Hindlimb muscle (tissue), 1 donor: ENCODE data around the gene SPINK1. TPM values are rescaled to one million over a fixed set of nuclear protein-coding genes. Genes with fewer than 3 reads are reported as not detected.
A peak's percentile ranks its signal among the peaks of the same experiment; 100 is the strongest.
"Not testable (repeated sequence)": the region's sequence is repeated elsewhere in the genome, so short reads cannot be mapped to it uniquely, and the experiment has no call there.

Experiments
- DNase-seq: peaks from one replicate; pipeline ENCODE4 v3.0.0-alpha.2; 2013
- polyA plus RNA-seq: library from polyadenylated mRNA; unstranded; fragments of 120-200 nt; gene quantifications from one replicate; pipeline ENCODE4 v1.2.1, GENCODE V29; 2013; ENCODE audit not compliant: insufficient read length

SPINK1 gene, protein sequence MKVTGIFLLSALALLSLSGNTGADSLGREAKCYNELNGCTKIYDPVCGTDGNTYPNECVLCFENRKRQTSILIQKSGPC
- not detected for polyA plus RNA-seq

DNA sequence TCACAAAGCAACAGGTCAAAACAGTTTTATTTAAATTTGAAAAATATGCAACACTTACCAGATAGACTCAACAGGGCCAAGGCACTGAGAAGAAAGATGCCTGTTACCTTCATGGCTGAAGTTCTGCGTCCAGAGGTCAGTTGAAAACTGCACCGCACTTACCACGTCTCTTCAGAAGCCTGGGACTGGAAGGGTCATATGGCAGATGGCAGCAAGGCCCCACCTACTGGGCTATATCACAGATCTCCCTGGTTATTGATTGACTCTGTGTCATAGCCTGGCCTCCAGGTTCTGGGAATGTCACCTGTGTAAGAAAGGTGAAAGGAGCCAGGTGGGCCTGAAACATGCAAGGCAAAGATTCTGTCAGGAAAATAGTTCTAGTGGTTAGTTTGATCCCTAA lies at the start of gene SPINK1:
Gene SPINK1, minus strand, starts transcription at position 207 of the 400 bp plus-strand sequence. Its CDS starts 94 bp downstream, at position 113.
- no peak for DNase-seq

DNA sequence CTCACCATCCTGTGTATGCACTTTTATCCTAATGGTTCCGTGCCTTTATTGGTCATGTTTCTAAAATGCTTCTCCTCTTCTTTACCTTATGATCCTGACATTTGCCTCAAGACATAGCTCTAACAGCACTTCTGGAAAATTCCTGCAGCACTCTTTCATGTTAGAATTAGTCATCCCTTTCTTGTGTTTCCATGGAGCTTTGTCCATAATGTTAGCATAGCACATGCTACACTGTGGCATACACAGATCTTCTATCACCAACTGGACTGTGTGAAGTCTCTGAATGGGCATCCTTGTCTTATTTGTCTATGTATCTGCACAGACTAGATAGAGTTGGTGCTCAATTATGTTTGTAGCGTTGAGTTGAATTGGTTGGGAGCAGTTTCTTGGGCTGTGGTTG lies 49.0 kb upstream of the SPINK1 start:
- no peak for DNase-seq

DNA sequence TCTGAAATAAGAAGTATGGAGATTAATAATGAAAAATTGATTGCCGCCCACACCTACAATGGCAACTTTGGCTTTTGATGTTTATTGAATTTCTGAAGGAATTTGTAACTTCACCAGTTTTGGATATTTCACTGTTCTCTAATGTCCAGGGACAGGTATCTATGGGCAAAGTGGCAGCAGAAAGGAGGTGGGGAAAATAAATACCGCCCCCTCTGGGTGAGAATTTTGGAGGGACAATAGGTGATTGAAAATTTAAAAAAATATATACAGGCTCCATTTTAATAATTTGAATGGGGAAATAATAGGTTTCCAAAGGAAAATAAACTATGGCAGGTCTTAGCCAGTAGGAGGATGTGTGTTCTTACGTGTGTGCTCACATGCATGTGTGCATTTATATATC lies 48.3 kb upstream of the SPINK1 start:
- DNase-seq = no peak

DNA sequence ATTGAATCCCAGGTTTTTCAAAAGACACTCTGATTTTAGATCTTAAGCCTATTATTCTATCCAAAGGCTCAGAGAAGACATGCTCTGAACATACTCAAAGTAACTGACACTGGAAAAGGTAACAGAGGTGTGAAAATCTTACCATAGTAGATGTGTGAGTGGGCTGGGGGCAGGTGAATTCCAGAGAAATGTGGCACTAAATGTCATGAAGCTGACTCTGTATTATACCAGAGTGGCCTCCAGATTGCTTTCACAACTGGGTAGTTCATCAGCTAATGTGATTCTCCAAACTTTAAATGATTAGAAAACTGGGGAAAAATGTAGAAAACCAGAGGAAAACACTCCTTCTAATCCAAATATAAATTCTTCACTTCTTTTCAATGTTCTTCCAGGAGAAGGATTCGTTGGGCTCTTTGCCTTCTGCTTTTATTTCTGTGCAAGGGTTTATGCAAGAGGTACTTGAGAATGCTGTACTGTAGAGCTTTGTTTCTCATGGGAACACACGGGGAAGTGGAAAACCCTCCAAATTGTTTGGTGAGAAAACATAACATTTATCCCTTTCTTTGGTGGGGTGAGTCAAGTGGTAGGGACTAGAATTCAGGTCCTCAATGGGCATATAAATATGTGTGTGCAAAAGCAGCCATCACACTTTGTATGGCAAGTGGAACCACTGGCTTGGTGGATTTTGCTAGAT lies 46.7 kb upstream of the SPINK1 start, which contains the start of gene SCGB3A2:
Gene SCGB3A2, plus strand, starts transcription at position 646 of the 694 bp plus-strand sequence. CDS start 93 bp downstream, outside the sequence.
- DNase-seq = no peak

DNA sequence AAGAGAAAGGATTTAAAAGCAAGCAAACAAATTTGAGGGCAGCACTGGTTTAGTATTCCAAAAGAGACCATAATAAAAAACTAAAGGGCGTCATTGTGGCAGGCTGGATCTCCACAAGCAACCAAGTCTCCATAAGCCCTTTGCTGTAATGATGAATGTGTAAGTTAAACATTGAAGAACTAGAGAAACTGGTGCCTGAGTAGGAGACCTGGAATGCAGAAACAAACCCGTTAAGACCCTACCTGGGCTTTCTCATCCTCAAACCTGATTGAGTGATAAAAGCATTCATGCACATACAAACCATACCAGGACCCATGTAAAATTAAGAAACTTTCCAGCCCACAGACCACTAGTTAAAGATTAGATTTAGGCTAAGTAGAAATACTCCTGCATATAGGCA lies 45.2 kb upstream of the SPINK1 start:
- DNase-seq = no peak

DNA sequence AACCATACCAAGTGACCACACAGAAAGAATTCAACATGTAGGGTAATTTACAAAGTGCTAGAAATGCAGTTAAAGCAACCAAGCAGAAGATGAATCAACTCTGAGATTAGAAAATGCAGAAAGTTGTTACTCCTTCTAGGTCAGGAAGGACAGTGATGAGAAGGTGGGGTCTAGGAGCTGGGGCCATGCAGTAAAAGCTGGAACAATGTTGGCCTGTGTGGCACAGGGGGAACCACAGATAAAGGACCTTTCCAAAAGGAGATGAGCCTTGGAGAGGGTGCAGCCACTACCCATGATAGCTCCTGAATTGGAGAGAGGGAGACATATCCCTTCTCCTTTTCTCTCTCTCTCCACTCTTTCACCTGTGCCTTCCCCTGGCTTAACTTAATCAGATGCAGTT lies 44.7 kb upstream of the SPINK1 start:
- no peak for DNase-seq

DNA sequence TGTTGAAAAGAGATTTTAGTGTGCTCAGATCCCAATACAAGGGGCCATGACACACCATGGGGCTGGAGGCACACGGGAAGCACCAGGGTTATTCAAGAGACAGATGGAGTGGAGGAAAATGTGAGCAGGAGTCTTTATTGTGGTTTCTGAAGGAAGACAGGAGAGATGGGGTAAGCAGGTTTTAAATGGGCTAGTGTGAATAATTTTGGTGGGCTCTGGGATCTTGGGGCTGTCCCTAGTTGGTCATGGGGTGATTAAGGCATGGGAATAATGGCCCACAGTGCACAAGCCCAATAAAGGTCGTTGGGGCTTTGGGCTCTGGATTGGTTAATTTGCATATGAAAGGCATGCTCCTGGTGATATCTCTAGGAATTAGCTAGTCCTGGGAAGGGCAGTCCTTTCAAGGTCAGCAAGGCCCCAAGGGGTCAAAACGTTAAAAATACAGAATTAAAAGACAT lies 43.5 kb upstream of the SPINK1 start:
- no peak for DNase-seq

DNA sequence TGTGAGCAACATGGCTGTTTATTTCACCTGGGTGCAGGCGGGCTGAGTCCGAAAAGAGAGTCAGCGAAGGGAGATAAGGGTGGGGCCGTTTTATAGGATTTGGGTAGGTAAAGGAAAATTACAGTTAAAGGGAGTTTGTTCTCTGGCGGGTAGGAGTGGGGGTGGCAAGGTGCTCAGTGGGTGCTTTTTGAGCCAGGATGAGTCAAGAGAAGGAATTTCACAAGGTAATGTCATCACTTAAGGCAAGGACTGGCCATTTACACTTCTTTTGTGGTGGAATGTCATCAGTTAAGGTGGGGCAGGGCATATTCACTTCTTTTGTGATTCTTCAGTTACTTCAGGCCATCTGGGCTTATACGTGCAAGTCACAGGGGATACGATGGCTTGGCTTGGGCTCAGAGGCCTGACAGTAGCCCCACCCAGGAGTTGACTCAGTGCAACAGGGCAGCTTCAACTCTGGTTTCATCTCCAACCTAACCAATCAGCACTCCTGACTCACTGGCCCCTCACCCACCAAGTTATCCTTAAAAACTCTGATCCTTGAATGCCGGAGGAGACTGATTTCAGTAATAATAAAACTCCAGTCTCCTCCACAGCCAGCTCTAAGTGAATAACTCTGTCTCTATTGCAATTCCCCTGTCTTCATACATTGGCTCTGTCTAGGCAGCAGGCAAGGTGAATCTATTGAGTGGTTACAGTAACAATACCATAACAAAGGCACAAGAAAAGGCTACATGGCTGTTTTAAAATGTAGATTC lies 42.8 kb upstream of the SPINK1 start:
- not testable (repeated sequence) for DNase-seq

DNA sequence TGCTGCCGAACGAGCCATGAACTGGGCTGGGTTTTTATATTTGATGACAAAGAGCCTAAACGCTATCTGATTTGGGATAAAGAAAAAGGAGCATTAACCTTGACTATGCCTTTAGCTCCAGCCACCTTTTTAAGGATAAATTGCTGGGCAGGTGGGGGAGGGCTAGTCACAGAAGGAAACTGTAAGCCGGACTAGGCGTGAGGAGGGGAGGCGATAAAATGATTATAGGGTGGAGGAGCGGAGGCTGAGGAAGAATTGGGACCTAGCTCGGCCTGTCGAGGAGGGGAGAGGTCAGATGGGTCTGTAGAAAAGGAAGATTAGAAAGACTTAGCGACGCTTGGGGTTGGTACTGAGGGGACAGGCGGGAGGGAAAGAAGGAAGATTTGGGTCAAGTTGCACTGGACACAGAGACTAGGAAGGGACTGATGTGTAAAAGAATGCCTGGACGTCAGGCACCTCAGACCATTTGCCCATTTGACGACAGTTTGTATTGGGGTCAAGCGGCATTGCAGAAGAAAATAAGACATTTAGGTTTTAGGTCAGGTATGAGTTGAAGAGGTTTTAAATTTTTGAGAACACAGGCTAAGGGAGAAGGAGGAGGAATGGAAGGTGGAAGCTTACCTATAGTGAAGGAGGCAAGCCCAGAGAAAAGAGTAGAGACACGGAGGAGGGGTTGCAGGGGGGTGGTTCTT lies 41.4 kb upstream of the SPINK1 start:
- not testable (repeated sequence) for DNase-seq

DNA sequence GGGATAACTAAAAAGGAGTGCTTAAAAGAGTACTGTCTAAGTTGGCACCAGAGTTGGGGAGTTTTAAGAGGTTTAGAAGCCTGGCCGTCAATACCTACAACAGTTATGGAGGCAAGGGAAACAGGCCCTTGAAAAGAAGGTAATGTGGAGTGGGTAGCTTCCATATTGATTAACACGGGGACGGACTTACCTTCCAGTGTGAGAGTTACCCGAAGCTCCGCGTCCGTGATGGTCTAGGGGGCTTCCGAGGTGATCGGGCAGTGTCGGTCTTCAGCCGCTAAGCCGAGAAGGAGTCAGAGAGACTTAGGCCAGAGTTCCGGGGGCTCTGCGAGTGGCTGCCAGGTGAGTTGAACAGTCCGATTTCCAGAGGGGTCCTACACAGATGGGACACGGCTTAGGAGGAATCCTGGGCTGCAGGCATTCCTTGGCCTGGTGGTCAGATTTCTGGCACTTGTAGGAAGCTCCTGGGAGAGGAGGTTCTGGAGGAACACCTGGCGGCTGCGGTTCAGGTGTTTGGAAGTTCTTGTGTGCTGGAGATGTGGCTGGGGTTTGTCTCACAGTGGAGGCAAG lies 40.6 kb upstream of the SPINK1 start:
- DNase-seq = not testable (repeated sequence)

DNA sequence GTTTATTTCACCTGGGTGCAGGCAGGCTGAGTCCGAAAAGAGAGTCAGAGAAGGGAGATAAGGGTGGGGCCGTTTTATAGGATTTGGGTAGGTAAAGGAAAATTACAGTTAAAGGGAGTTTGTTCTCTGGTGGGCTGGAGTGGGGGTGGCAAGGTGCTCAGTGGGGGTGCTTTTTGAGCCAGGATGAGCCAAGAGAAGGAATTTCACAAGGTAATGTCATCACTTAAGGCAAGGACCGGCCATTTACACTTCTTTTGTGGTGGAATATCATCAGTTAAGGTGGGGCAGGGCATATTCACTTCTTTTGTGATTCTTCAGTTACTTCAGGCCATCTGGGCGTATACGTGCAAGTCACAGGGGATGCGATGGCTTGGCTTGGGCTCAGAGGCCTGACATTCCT lies 38.4 kb upstream of the SPINK1 start:
- DNase-seq = not testable (repeated sequence)

DNA sequence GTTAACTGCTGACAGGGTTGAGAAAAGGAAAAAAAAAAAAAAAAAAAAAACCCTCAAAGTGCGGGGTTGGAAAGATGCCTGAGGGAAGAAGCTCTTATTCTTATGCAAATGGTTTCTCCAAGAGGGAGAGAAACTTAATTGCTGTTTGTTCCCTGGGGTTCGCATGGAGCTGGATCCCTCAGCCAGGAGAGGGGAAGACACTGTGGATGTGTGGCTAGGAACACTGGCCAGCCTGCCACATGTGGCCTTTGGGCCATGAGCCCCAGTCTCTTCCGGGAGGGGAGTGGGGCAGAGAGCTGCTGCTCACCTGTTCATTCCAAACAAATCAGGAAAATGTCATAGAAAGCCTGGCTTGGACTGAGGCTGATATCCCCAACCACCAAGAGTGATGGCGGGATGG lies 37.6 kb upstream of the SPINK1 start:
- no peak for DNase-seq

DNA sequence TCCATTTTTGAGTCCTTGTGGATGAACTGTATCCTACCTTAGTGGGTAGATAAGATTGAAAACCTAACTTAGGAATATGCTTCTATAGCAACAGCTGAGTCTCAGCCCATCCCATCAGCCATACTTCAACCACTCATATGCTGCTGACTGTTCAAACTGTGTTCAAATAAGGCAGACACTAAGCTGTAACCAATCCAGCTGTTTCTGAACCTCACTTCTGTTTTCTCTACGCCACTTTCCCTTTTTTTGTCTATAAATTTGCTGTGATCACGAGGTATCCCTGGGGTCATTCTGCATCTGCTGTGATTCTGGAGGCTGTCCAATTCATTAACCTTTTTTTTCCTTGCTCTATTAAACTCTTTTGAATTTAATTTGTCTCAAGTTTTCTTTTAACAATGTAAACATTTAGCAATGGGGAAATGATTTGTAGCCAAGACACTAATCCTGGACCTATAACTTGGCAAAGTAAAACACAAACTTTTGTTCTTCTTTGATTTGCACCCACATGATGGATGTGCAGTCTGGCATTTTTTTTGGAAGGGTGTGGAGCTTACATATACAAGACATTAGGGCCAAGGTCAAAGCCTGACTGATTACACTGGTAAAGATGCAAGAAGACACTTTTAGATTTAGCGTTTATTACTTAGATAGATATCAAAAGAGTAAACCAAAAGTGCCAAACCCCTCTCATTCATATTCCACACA lies 32.1 kb upstream of the SPINK1 start:
- no peak for DNase-seq

DNA sequence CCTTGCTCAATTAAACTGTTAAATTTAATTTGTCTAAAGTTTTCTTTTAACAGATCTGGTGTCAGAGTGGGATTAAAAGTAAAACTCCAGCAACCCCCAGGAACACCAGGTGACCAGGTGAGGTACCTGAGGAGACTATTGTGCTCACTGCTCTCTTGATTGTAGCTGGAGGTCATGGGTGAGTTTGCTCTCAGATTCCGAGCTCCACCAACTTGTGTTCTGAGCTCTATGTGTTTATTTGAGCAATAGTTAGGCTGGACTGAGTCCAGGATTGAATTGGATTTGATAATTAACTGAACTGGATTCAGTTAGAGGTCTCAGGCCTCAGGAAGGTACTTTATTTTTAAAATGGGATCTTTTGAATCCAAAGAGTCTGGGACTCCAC lies 29.2 kb upstream of the SPINK1 start:
- DNase-seq = no peak

DNA sequence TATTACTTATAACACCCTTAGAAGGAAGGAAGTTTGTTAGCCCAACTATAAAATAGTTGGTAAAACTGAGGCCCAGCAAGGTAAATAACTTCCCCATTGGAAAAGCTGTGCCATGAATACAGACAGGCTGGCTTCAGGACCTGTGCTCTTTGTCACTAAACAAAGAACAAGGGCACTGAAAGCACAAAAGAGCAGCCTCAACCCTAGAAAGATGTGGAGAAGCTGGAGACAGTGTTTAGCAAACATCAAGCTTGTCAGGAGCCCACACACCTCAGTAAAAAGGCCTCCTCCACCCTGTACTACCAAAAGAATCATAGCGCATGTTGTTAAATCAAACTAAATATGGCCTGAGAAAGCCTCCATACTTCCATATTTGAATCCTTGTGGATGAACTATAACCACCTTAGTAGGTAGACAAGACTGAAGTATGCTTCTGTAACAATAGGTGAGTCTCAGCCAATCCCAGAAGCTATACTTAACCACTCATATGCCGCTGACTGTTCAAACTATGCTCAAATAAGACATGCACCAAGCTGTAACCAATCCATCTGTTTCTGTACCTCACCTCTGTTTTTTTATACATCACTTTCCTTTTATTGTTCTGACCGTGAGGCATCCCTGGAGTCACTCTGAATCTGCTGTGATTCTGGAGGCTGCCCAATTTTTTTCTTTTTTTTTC lies 28.6 kb upstream of the SPINK1 start:
- no peak for DNase-seq

DNA sequence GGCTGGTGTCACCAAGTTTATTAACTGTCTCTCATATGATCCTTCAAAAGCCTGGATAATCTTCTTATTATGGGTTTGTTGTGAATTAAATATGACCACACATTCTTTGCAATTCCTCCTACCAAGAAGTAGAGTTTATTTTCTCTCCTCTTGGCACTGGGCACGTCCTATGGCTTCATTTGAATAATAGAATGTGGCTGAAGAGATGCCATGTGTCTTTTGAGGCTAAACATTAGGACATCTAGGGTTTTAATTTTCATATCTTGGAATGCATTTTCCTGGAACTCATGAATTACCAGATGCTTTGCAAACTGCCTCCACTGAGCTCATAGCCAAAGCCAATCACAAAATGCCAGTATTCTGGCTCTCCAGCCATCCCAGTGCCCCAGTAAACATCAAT lies 27.1 kb upstream of the SPINK1 start:
- no peak for DNase-seq

DNA sequence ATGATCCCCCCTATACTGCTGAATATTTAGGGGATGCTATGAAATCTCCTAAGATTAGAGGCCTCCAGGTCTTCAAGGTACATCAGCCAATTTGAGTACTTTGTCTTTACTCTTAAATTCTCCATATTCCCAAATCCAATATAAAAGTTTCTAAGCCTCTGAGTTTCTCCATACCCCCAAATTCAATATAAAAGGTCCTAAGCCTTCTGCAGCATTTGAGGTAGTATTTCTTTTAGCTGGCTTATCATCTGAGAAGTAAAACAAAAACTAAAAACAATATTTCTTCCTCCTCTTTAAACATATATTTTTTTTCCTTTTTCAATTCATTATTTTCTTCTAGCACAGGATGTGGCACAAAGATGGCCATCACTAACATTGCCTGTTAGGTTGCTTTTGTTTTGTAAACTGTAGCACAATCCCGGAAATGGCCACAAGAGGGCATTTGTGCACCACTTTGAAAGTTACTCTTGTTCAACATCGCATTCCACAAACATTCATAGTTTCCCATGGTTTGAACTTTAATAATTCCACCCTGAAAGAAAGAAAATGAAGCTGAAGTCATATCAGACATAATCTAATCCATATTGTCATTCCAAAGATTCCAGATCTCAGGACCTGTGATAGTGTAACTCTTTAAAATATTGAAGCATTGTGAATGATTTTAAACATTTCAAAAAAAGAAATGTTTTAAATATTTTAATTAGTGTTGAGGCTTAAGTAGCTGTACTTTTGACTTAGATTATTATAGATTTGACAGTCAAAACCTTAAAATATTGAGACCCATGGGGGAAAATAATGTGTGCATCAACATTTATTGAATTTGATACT lies 26.0 kb upstream of the SPINK1 start:
- DNase-seq = peak; percentile 49

DNA sequence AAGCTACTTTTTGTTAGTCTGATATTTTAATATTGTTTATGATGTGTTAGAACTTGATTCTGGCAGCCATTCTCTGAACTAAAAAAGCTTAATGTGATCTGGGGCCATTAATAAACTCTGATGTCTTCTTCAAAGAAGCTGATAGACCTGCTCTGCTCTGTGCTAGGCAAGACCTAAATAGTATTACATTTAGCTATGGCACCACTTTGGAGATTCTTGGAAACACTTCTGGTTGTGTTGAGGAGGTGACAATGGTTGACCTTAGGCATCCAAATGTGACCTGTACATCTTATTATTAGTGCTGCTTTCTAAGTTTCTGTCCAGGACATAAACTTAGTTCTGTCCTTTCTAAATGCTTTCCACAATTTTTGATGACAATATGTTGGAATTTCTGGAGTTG lies 25.3 kb upstream of the SPINK1 start:
- DNase-seq = no peak

DNA sequence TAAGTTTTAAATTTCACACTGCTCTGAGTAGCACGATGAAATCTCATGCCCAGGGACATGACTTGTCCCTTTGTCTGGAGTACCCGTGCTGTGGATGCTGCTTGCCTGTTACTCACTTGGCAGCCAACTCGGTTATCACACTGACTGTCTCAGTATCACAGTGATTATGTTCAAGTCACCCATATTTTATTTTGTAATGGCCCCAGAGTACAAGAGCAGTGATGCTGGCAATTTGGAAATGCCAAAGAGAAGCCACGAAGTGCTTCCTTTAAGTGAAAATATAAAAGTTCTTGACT lies 24.3 kb upstream of the SPINK1 start:
- DNase-seq = no peak

DNA sequence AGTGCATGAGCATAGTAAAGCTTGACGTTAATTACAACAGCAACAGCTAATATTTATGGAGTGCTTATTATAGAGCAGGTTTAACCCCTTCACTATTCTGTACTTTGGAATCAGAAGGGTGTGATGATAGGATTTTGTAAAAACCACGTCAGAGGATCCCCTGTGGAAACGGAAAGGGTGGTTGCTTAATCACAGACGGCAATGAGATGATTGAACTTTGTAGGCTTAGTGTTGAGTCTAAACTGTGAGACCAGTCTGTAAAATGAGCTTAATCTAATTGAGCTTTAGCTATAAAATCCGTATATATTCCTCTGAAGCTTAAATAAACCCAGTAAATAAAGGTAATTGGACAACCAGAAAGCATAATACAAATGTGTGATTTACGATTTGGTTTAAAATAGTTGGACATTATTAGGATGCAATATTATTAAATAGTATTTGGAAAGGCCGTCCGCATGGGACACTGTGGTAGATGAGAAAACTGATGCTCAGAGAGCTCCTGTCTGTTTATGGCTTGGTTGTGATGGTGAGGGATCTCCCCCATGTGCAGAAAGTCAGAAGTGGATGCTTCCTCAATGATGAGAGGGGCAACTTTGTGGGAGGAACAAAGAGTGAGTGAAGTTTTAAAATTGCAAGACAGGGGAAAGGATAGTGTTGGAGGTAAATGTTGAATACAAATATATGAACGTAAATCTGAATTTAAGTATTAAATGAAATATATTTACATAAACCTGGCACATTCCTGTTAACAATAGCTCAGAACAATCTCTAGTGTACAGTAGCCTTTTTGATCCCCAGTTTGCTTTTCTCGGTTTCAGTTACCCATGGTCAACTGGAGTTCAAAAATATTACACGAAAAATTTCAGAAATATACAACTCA lies 23.7 kb upstream of the SPINK1 start:
- no peak for DNase-seq
